HG03139 (cell line): ENCODE data around the gene CIAPIN1.

ENCODE experiments used
- ATAC-seq: cut with Tn5 transposase; IDR thresholded peaks from one replicate; pipeline ENCODE4 v1.9.1; 2021; ENCODE audit not compliant: unreplicated experiment

The CIAPIN1 gene

GRCh38 chr16:57476546-57477410 is 29.6 kb upstream of the CIAPIN1 start:
- no peak for ATAC-seq

DNA sequence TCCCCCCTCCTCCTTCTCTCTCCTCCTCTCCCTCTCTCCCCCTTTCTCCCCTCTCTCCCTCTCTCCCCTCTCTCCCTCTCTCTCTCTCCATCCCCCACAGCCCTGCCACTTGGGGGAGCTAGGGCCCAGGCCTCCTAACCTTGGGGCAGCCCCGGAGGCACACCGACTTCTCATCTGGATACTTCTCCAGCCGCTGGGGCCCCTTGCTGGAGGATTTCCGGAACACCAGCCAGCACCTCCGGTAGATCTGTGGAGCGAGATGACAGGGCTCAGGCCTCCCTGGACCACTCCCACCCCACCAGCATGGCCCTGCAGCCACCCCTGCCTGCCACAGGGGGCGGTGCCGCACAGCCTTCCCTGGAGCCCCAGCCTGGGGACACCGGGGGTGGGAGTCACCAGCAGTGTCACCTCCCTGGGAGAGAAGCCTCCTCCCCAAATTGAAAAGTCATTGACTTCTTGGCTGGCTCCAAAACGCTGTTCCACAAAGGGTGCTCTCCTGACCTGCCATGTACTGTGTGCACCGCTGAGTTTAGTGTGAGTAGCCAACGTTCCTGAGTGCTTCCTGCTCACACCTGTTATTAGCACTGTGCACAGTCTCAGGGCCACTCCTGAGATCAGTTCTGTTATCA is 28.6 kb upstream of the CIAPIN1 start:
- peak; percentile 78 for ATAC-seq

- ATAC-seq: no peak
These were observed 27.8 kb upstream of the CIAPIN1 start for GRCh38 chr16:57474671-57475661.

GRCh38 chr16:57473906-57474305 is 26.7 kb upstream of the CIAPIN1 start:
- no peak for ATAC-seq

DNA sequence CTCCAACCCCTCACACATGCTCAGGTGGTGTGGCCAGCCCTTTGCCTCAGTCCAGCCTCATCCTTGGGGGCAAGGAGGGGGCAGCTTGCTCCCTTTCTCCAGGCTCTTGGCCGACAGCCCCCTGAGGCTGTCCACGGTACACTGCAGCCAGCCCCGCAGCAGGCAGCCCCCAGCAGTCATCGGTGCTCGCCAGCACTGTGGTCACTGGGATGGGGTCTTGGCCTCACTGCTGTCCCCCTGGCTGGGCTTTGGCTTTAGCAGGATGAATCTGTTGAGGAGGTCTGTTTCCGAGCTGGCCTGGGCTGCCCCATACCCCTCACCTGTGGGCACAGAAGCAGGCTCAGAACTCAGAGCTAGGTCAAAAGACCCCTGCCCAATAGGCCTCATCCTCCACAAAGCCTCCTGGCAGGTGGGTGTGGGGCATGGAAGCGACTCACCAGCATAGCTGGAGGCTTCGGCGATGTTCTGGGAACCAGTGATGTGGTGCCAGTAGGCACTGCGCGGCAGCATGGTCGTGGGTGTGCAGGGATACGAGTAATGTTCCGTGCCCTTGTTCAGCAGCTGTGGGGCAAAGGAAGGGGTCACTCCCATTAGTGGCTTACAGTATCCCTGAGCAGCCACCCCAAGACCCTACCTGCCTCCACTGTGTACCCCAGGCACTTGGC is 26.1 kb upstream of the CIAPIN1 start:
- ATAC-seq: no peak

DNA sequence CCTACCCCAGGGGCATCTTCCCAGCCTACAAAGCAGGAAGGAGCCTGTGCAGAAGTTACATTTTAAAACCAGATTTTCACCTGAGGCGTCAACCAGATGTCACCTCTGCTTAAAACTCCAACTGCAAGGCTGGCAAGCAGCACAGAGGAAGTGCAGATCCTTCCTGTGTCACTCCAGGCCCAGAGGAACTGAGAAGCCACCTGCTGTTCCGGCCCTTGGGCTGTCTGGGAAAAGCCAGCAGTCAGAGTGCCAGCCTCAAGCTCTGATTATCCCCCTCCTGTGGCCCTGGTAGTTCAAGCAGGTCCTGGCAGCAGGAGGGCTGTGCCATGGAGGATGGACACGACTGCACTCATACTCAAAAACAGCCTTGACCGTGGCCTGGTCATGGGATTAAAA is 25.5 kb upstream of the CIAPIN1 start:
- no peak for ATAC-seq

- no peak for ATAC-seq
These were observed 24.9 kb upstream of the CIAPIN1 start for GRCh38 chr16:57471852-57472664.

GRCh38 chr16:57471209-57471608 is 24.0 kb upstream of the CIAPIN1 start:
- ATAC-seq: no peak

- ATAC-seq: no peak
These were observed 23.5 kb upstream of the CIAPIN1 start for GRCh38 chr16:57470711-57471110.

DNA sequence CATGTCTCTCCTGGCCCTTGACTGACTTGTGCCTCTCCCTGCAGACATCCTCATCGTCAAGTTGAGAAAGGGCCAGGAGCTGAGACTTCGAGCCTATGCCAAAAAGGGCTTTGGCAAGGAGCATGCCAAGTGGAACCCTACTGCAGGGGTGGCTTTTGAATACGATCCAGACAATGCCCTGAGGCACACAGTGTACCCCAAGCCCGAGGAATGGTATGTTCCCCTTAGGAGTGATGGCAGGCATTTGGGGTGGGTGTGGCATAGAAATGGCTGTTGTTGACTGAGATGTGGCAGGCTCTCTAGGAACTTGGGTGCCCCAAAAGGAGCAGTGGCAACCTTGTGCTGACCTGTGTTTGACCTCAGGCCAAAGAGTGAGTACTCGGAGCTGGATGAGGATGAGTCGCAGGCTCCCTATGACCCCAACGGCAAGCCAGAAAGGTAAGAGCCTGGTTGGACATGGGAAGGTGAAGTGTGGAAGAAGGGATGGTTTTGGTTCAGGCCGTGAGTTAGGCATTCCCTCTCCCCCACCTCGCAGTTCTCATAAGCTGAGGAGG is 22.8 kb upstream of the CIAPIN1 start:
- no peak for ATAC-seq

- ATAC-seq: no peak
These were observed 21.9 kb upstream of the CIAPIN1 start for GRCh38 chr16:57469046-57469445.

DNA sequence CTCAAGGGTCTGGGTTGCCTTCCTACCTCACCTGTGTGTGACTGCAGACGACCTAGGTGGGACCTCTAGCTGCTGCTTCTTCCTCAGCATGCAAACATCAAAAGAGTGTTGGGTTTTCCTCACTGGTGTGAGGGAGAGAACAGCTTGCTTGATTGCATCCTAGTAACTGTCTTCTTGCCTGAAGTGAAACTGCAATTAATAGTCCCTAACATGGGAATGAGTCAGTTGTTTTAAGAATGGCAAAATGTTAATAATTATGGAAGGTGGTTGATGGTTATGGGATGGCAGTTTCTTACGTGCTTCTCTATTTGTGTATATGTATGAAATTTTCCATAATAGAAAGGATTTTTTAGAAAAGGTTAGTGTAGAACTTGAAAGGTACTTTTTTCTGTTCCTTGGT is 21.2 kb upstream of the CIAPIN1 start:
- ATAC-seq: no peak

DNA sequence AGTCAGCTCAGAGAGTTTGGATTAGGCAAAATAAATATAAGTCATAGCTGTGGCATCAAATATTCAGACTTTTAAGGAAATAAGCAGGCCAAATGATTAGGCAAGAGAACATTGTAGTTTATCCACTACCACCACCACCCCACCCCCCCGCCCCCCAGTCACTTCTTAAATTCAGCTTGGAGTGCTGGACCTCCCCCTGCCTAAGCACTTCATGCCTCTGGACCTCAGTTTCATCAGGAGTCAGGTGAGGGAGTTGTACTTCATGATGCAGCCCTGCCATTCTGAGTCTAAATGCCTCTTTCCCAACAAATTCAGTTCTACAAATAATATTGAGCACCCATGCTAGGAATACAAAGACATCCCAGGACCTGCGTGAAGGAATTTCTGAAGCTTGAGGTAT is 17.3 kb upstream of the CIAPIN1 start:
- ATAC-seq: no peak

DNA sequence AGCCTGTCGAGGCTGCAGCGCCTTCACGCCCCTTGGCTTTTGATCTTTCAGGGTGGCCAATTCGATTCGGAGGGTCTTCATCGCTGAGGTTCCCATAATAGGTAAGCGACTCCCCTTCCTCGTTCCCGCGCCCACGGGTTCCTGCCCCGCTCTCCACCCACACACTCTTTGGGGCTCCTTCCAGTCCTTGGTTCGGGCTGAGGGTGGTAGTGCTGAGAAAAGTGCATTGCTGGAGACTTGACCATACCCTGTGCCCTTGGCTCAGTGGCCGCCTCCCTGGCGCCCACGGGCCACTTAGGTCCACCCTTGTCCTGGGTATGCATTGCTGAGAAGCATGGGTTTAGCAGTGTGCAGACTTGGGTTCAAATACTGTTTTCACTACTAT is 15.8 kb upstream of the CIAPIN1 start:
- no peak for ATAC-seq

DNA sequence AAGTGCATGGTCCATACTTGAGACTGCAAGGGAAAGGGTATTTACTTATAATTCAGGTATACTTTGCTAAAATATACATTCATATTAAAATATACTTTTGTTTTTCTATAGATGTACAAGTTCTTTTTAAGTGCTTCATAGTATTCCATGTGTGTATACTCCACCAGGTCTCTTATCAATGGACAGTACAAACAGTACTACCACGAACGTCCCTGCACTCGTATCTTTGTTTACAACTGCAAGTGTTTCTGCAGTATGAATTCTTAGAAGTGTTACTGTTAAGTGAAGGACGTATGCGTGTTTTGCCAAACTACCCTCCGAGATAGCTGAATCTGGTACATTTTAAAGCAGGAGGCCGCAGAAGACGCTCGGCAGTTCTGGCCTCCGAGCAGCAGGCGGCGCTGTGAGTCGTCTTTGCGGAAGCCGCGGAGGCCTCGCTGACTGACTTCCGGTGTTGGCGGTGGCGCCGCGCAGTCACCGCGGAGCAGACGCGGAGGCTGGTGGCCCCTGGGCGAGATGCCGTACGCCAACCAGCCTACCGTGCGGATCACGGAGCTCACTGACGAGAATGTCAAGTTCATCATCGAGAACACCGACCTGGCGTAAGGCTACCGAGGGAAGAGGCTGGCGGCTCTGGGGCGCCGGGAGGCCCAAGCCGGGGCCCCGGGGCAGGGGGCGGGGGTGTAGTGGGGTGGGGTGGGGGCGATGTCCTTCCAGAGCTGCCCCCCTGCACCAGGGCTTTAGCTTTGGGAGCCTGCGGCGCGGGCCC is 15.2 kb upstream of the CIAPIN1 start, which contains the start of gene POLR2C:
POLR2C (plus strand) TSS at position 471 of the 769 bp plus-strand sequence; CDS start at position 517, 46 bp downstream.
- ATAC-seq: peak; percentile 92

DNA sequence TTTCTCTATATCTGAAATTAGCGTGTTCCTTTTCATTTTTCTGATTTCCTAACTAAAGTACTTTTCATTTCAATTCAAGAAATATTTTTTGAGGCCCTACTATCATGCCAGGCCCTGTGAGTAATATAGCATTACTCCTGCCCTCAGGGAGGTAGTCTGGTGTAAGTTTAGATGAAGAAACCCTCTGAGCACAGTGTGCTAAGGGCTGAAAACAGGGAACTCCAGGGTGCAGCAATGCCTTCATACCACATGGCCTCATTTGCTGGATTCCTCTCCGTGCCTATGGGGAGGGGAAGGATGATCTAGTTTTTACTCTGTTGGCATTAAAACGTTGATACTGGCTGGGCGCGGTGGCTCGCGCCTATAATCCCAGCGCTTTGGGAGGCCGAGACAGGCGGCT is 4.8 kb upstream of the CIAPIN1 start:
- no peak for ATAC-seq

DNA sequence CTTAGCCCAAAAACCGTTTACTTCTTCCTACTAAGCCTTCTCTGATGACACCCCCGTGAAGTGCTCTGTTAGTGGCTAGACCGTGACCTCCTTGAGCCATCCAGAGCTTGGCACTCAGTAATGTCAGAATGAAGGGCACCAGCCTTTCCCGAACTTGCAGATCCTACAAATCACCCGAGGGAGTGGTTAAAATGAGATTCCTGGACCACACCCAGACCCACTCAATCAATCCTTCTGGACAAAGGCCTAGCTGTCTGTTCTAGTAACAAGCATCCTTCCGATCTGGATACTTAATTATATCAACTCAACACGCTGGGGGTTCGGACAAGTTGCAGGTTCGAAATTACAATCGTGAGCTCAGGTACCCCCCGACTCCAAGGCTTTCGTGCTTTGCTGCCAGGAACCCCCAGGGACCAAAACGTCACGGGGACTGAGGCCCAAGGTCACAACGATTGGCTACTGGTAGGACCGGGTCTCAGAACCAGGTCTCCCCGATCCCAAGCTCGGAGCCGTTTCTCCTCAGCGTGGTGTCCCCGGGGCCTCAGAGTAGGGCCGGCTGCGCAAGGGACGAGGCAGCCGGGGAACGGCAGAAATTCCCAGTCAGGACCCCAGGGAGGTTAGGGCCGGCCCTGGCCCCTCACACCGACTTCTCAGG is 527 bp downstream of the CIAPIN1 start:
- ATAC-seq: peak; percentile 16

GRCh38 chr16:57445510-57445909 is 1.7 kb downstream of the CIAPIN1 start:
- ATAC-seq: no peak
